ENCODE data around the gene TFDP3.

DNA sequence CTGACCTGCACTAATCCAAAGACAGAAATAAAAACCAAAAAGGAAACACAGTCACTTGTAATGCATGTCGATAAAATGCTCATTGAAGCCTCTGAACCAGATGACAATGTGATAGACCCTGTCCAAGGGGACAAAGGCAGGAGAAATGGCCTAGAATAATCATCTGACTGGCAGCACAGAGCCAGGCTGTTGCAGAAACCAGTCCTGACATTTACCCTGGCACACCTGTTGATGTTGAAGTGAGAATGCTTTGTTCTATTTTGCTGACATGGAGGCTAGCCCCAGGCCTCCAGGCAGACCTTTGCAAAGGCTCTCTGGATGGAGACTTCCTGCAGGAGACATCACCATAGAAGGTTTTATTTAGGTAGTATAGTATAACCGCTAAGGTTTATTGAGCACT, 41.0 kb downstream of the TFDP3 start:
- no peak for TF ChIP-seq CTCF (IDR thresholded peaks at IDR 0.05; ENCODE audit: low read depth, low read length)
- no peak for TF ChIP-seq EZH2phosphoT487 (IDR thresholded peaks at IDR 0.05; ENCODE audit: low read depth)

All from OCI-LY3 (cell line).